Measurements from ENCODE around the gene DLGAP3. TPM values are rescaled to one million over a fixed set of nuclear protein-coding genes. Genes with fewer than 3 reads are reported as not detected.

DLGAP3 gene
- polyA plus RNA-seq, 2 of the 4 experiments (the other 2 are of a cell fraction) = 0.05 TPM; not detected in 1

GRCh38 chr1:34899906-34900305 lies 29.5 kb downstream of the DLGAP3 start:
- ATAC-seq (no peak), FAIRE-seq (no peak), DNase-seq (ENCODE audit: low read depth in 1 of 2, low spot score in 1 of 2) (no peak)
- H3K27ac ChIP-seq = no peak overlapping the region
- H3K4me1 ChIP-seq = no peaks in the 10 kb centered on the region
- CTCF ChIA-PET = no interaction called here
- TF ChIP-seq ZNF302 (CRISPR knock-in tag; IDR thresholded peaks at IDR 0.05) = no peak
- TF ChIP-seq HOXB13 (CRISPR knock-in tag; IDR thresholded peaks at IDR 0.05; ENCODE audit: low read depth) = no peak
- no peak for TF ChIP-seq FOXS1 (CRISPR knock-in tag; IDR thresholded peaks at IDR 0.05)
- no peak for TF ChIP-seq POLR2AphosphoS2 (conservative IDR thresholded peaks at IDR 0.05; ENCODE audit: low read length)
- no peak for TF ChIP-seq RAD21 (conservative IDR thresholded peaks at IDR 0.05 in 1 of 2, IDR thresholded peaks at IDR 0.05 in 1 of 2)
- no peak for TF ChIP-seq BHLHE40 (IDR thresholded peaks at IDR 0.05; ENCODE audit: low read depth, low read length)
- TF ChIP-seq SMC3 (IDR thresholded peaks at IDR 0.05) = no peak
- TF ChIP-seq TFCP2L1 (CRISPR knock-in tag; IDR thresholded peaks at IDR 0.05) = no peak
- no peak for TF ChIP-seq EHMT2 (IDR thresholded peaks at IDR 0.05; ENCODE audit: low read depth)
- no peak for TF ChIP-seq MAFK (IDR thresholded peaks at IDR 0.05; ENCODE audit: partially characterized antibody)
- no peak overlapping the region for H3K4me3 ChIP-seq
- POLR2A ChIA-PET = no interaction called here
- 100% methylated on average over 1 of the region's 16 CpGs for WGBS (ENCODE audit: missing lambda C conversion rate)
- H3K4me2 ChIP-seq = no peak overlapping the region
- no peaks in the 10 kb centered on the region for H3K9me3 ChIP-seq

DNA sequence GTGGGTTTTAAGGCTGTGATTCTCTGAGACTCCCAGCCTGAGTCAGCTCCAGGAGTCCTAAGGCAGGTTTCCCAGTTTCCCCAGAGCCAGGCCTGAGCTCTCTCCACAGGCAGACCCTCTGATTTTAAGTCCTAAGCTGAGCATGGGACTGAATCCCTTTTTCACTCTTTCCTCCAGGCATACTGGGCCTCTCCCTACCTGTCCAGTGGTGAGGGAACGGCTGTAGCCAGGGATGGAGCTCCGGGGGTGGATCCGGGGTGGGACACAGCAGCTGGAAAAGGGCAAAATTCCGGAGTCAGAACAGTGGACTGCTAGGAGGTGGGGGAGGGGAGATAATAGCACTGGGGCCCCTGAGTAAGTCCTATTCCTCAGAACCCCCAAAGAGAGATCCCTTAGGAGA lies 30.0 kb downstream of the DLGAP3 start:
- CTCF ChIA-PET = interaction anchor here (1.3 kb wide), 1 partner anchor 33 kb away, joined by 3 read pairs; no protein-coding TSS in a partner anchor
- H3K4me1 ChIP-seq = no peaks in the 10 kb centered on the region
- TF ChIP-seq RARB (CRISPR knock-in tag; IDR thresholded peaks at IDR 0.05) (no peak), BCL3 (IDR thresholded peaks at IDR 0.05) (no peak), ATOH8 (CRISPR knock-in tag; IDR thresholded peaks at IDR 0.05; ENCODE audit: low read depth) (no peak), POLR2AphosphoS2 (conservative IDR thresholded peaks at IDR 0.05; ENCODE audit: low read length) (no peak), MAX (IDR thresholded peaks at IDR 0.05) (no peak), CHD4 (IDR thresholded peaks at IDR 0.05; ENCODE audit: borderline replicate concordance) (no peak), TFCP2L1 (CRISPR knock-in tag; IDR thresholded peaks at IDR 0.05) (no peak), ZC3H11A (IDR thresholded peaks at IDR 0.05) (no peak), EHF (CRISPR knock-in tag; IDR thresholded peaks at IDR 0.05) (no peak), MAFK (IDR thresholded peaks at IDR 0.05; ENCODE audit: partially characterized antibody) (no peak), EHMT2 (IDR thresholded peaks at IDR 0.05; ENCODE audit: low read depth) (no peak), ZFP36 (IDR thresholded peaks at IDR 0.05; ENCODE audit: borderline replicate concordance, partially characterized antibody) (no peak), FOXS1 (CRISPR knock-in tag; IDR thresholded peaks at IDR 0.05) (no peak), CBX2 (IDR thresholded peaks at IDR 0.05; ENCODE audit: borderline replicate concordance, low read depth) (no peak), RNF2 (IDR thresholded peaks at IDR 0.05; ENCODE audit: borderline replicate concordance, low read depth) (no peak)
- ATAC-seq = no peak
- H3K4me3 ChIP-seq = no peak overlapping the region
- no peak for DNase-seq (ENCODE audit: low read depth in 1 of 2, low spot score in 1 of 2)
- H3K4me2 ChIP-seq = no peak overlapping the region
- no peak for FAIRE-seq
- POLR2A ChIA-PET = no interaction called here
- WGBS (ENCODE audit: missing lambda C conversion rate) = 53% methylated on average over 4 of the region's 4 CpGs
- H3K27ac ChIP-seq = no peak overlapping the region
- no peaks in the 10 kb centered on the region for H3K9me3 ChIP-seq

DNA sequence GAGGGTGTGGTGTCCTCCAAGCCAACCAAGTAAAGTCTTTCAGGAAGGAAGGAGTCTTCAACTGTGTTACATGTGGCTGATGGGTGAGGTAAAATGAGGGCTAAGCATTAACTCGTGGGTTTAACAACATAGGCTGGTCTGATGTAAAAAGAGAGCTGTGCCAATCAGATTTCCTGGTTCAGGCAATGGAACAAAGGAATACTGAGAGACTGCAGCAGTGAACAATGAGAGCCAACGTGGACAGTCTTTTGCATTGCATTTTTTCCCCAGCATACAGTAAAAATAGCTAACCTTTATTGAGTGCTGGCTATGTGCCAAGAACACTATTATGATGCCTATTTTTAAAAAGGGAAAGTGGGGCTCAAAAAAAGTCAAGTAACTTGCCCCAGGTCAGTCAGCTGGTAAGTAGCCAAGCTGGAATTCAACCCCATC lies 31.1 kb downstream of the DLGAP3 start:
- WGBS (ENCODE audit: missing lambda C conversion rate) = 0% methylated on average over 2 of the region's 2 CpGs
- H3K4me3 ChIP-seq = no peak overlapping the region
- H3K27ac ChIP-seq = no peak overlapping the region
- H3K4me1 ChIP-seq = no peaks in the 10 kb centered on the region
- peaks cover 6% of the 10 kb centered on the region; the same call in 1 of the 3 replicates for H3K9me3 ChIP-seq
- FAIRE-seq = no peak
- no peak for ATAC-seq
- POLR2A ChIA-PET = no interaction called here
- CTCF ChIA-PET = interaction anchor here (1.3 kb wide), 2 partner anchors 10 to 32 kb away, joined by 3 read pairs; no protein-coding TSS in a partner anchor
- H3K4me2 ChIP-seq = no peak overlapping the region
- DNase-seq (ENCODE audit: low read depth in 1 of 2, low spot score in 1 of 2) = no peak
- TF ChIP-seq ZSCAN20 (CRISPR knock-in tag; IDR thresholded peaks at IDR 0.05) (no peak), NFE2L2 (conservative IDR thresholded peaks at IDR 0.05; ENCODE audit: low read length) (no peak), PBX3 (IDR thresholded peaks at IDR 0.05) (no peak), HEYL (CRISPR knock-in tag; IDR thresholded peaks at IDR 0.05) (no peak), SMC3 (IDR thresholded peaks at IDR 0.05) (no peak), REST (IDR thresholded peaks at IDR 0.05) (no peak), HES2 (IDR thresholded peaks at IDR 0.05) (no peak), CHD4 (IDR thresholded peaks at IDR 0.05; ENCODE audit: borderline replicate concordance) (no peak), FOXS1 (CRISPR knock-in tag; IDR thresholded peaks at IDR 0.05) (no peak), RAD21 (conservative IDR thresholded peaks at IDR 0.05 in 1 of 2, IDR thresholded peaks at IDR 0.05 in 1 of 2) (no peak), JUNB (IDR thresholded peaks at IDR 0.05) (no peak)

Data from A549 (cell line).